Tibial nerve (tissue), 4 donors: Measurements from ENCODE around the gene SLC9B2. TPM values are rescaled to one million over a fixed set of nuclear protein-coding genes. Genes with fewer than 3 reads are reported as not detected.

Source experiments
- DNase-seq, 2 donors: peaks; one replicate each; pipeline ENCODE4 v3.0.0-alpha.2; 2019; ENCODE audit warnings: low spot score in 2 of 2
- H3K27ac ChIP-seq, 4 donors: fragments of 200-600 bp; sonication (generic) in 3 of 4; one replicate each; pipeline ENCODE4 v1.5.1; 2017 to 2019; ENCODE audit warnings: mild to moderate bottlenecking in 1 of 4
- H3K27me3 ChIP-seq, 2 donors: fragments of 200-600 bp; sonication (generic) in 1 of 2; one replicate each; pipeline versions ENCODE4 v1.5.1 to v1.6.0; 2017 to 2019
- H3K36me3 ChIP-seq, 3 donors: fragments of 200-600 bp; sonication (generic); one replicate each; pipeline ENCODE4 v1.5.1; 2018 to 2019
- H3K4me1 ChIP-seq, 4 donors: fragments of 200-600 bp; sonication (generic) in 3 of 4; one replicate each; pipeline ENCODE4 v1.5.1; 2017 to 2019
- H3K4me3 ChIP-seq, 4 donors: fragments of 200-600 bp; sonication (generic) in 3 of 4; one replicate each; pipeline ENCODE4 v1.5.1; 2017 to 2019; ENCODE audit warnings: mild to moderate bottlenecking in 1 of 4, moderate library complexity in 1 of 4
- H3K9me3 ChIP-seq, 4 donors: fragments of 200-600 bp; sonication (generic) in 3 of 4; one replicate each; pipeline ENCODE4 v1.5.1; 2017 to 2019
- CTCF ChIP-seq, 5 experiments: fragments of 200-600 bp in 3 of 5; fragments of 450-650 bp in 2 of 5; sonication (generic) in 3 of 5; IDR thresholded peaks; one replicate each; pipeline ENCODE4 v1.5.1; 2016 to 2019; ENCODE audit warnings: antibody characterized with exemption in 5 of 5, mild to moderate bottlenecking in 3 of 5, moderate library complexity in 2 of 5
- EP300 ChIP-seq, 2 donors: sonication (generic); formaldehyde crosslinking; IDR thresholded peaks; one replicate each; pipeline ENCODE4 v1.6.1; 2017; ENCODE audit warnings: antibody characterized with exemption in 2 of 2, mild to moderate bottlenecking in 1 of 2
- POLR2A ChIP-seq, 2 donors: fragments of 450-650 bp; IDR thresholded peaks; one replicate each; pipeline ENCODE4 v1.6.1; 2017; ENCODE audit warnings: antibody characterized with exemption in 2 of 2, mild to moderate bottlenecking in 2 of 2, moderate library complexity in 2 of 2
- WGBS, 2 donors: methylation state at CpG; one replicate each; pipeline ENCODE4 v1.1.5; 2018; 5-methylcytosine and 5-hydroxymethylcytosine counted together
- total RNA-seq, 4 donors: library from RNA; depleted of rRNA; stranded (reverse); fragments of >200 nt; gene quantifications; one replicate each; pipeline ENCODE4 v1.1.0, GENCODE V29; 2016

Gene SLC9B2
- total RNA-seq, 4 donors from 2014 or later, result 13.1 to 29.4 (median 22.2) TPM

GRCh38 chr4:102988429-102989020, 88.0 kb downstream of the SLC9B2 start:
- Histone ChIP-seq H3K9me3 (no peaks in the 10 kb centered on the region), H3K36me3 (peaks cover 0 to 4% (median 0%) of the 10 kb centered on the region in 3 donors), H3K27ac (no peak overlapping the region), H3K4me1 (no peaks in the 10 kb centered on the region), H3K27me3 (no peaks in the 10 kb centered on the region), H3K4me3 (no peak overlapping the region)
- 96 to 100% methylated on average over 1 of the region's 1 CpG for WGBS, 2 donors
- no peak for DNase-seq
- TF ChIP-seq EP300 (IDR thresholded peaks at IDR 0.05) (no peak), CTCF (IDR thresholded peaks at IDR 0.05) (no peak), POLR2A (IDR thresholded peaks at IDR 0.05) (no peak)

GRCh38 chr4:102981005-102981404, 95.6 kb downstream of the SLC9B2 start:
- H3K4me1 ChIP-seq, result no peaks in the 10 kb centered on the region
- no peaks in the 10 kb centered on the region for H3K27me3 ChIP-seq
- DNase-seq, result no peak
- TF ChIP-seq CTCF (IDR thresholded peaks at IDR 0.05) (no peak), EP300 (IDR thresholded peaks at IDR 0.05) (no peak), POLR2A (IDR thresholded peaks at IDR 0.05) (no peak)
- H3K36me3 ChIP-seq, result peaks cover 0 to 3% (median 0%) of the 10 kb centered on the region in 3 donors
- H3K9me3 ChIP-seq, result peaks cover 0 to 11% (median 0%) of the 10 kb centered on the region in 4 donors
- H3K27ac ChIP-seq, result no peak overlapping the region
- H3K4me3 ChIP-seq, result no peak overlapping the region
- 90 to 98% methylated on average over 2 of the region's 2 CpGs for WGBS, 2 donors

Other genes starting within 250 kb of the SLC9B2 start
- 100 to 1,000 TPM; 305 to 409 (median 347) TPM for gene UBE2D3, start 249.2 kb downstream of the SLC9B2 start, total RNA-seq
- gene CISD2, start 207.8 kb downstream of the SLC9B2 start, total RNA-seq, result 10 to 100 TPM in 1 of 4 donors, 1 to 10 TPM in 3; 3.5 to 11.1 (median 7.2) TPM
- gene SLC9B1, start 57.1 kb downstream of the SLC9B2 start, total RNA-seq, result 1 to 10 TPM; 1.5 to 4.2 (median 2.4) TPM
- 10 to 100 TPM; 35.7 to 95.3 (median 72.4) TPM for gene BDH2, start 23.1 kb upstream of the SLC9B2 start, total RNA-seq
- 1 to 10 TPM in 2 of 4 donors, under 1 TPM in 2; 0.20 to 6.1 (median 1.1) TPM for gene CENPE, start 121.6 kb upstream of the SLC9B2 start, total RNA-seq